NK-92 treated with Interleukin-12 subunit alpha and Interleukin-12 subunit beta, amount 100 ng/mL, for 24 hours (cell line): ENCODE results near the gene ZNF160.
"Not testable (repeated sequence)": the region's sequence is repeated elsewhere in the genome, so short reads cannot be mapped to it uniquely, and the experiment has no call there.

ENCODE experiments used
- DNase-seq: peaks from one replicate; lab custom pipeline; 2025; lab: John Stamatoyannopoulos, UW

Gene ZNF160

DNA sequence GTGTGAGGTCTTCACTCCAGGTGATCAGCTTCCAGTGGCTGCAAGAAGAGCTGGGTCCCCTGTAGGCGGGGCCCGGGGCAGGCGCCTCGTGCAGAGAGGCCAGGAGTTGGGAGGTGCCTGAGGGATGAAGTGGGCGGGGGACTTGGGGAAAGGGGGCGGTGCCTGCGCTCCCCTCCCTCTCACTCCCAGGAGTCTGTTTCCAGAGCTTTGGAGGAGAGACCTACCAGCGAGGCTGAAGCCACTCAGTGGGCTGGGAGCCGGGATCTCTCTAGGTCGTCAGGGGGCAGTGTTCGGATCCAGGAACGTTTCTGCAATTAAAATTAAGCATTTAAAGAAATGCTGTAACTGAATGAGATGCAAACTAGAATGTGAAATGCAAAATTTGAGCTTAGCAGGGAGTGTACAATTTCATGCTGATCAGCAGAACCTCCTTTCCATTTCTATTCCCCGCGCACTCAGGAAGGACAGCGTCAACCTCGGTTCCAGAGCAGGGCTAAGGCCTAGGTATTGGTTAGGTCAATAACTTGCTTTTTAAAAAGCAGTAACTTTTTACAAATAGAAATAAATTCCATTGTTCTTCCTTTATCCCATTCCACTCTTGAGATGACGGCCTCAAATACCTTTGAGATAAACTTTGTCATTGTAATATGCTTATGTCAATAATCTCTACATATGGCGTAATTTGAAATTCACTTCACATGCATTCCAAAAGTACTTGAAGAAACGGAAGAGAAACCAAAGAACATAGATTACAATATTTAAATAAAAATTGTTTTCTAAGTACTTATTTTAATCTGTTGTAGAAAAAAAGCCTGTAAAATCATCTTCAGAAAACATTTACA, 11.6 kb downstream of the ZNF160 start:
- no peak for DNase-seq

DNA sequence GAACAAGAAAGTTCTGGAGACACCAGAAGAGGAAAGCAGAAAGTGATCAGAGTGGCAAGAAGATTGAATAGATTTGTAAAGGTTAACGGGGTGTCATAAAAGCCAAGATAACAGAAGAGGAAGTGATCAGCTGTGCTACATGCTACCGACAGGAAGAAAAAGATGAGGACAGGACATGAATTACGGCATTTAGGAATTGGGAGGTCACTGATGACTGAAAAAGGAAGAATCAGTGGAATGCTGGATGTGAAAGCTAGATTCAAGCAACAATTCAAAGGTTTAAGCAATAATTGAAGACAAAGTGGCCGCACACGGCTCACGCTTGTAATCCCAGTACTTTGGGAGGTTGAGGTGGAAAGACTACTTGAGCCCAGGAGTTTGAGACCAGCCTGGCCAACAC, 15.1 kb downstream of the ZNF160 start:
- DNase-seq: no peak

DNA sequence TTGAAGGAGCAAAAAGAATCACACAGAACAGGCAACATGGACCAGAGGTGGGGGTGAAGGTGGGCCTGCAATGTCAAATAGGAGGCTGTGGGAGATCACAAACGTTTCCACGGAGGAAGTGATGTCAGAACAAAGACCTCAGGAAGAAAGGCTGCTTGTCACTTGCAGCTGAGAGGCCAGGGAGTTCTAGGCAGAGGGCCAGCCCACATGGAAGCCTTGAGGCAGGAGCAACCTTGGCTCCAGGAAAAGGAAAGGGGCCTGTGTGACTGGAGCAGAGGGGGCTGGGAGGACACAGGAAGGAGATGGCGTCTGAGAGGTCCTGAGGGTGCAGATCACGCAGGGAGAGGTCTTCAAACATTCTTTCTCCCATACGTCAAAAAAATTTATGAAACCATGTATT, 16.3 kb downstream of the ZNF160 start:
- no peak for DNase-seq

DNA sequence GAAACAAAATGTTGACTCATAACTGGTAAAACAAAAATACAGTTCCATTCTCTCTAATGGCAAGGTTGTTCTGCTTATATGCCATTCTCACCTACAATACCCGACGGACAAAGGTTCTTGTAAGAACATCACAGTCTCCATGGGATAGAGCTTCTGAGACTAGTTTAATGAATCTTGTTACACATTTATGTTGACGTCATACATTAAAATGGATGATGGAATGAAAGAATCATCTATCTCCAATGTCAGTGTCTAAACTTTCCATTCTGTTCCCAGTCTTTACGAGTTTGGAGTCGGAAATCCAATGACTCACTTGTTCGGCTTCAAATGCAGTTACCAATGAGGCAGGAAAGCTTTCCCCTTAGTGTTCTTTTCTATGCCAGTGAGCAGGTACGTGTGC, 17.7 kb downstream of the ZNF160 start:
- no peak for DNase-seq

DNA sequence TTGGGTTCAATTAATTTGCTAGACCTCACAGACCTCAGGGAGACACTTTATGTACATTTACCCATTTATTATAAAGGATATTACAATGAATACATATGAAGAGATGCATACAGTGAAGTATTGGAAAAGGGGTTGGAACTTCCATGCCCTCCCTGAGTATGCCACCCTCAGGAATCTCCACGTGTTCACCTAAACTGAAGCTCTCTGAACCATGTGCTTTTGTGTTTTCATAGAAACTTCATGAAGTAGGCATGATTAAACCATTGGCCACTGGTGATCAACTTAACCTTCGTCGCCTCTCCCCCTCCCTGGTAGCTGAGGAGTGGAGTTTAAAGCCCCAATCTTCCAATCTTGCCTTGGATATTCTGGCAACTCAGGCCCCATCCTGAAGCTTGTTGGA, 20.3 kb downstream of the ZNF160 start:
- DNase-seq: no peak

DNA sequence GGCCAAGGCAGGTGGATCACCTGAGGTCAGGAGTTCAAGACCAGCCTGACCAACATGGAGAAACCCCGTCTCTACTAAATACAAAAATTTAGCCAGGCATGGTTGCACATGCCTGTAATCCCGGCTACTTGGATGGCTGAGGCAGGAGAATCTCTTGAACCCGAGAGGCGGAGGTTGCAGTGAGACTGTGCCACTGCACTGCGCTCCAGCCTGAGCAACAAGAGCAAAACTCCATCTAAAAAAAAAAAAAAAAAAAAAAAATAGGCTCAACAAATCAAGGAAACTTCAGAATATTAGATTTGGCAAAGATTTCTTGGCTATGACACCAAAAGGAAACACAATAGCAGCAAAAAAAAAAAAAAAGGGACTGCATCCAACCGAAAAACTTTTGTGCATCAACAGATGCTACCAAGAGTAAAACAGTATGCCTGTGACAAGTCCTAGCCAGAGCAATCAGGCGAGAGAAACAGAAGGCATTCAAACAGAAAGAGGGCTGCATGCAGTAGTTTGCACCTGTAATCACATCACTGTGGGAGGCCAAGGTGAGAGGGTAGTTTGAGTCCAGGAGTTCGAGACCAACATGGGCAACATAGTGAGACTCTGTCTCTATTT, 23.8 kb downstream of the ZNF160 start:
- no peak for DNase-seq

DNA sequence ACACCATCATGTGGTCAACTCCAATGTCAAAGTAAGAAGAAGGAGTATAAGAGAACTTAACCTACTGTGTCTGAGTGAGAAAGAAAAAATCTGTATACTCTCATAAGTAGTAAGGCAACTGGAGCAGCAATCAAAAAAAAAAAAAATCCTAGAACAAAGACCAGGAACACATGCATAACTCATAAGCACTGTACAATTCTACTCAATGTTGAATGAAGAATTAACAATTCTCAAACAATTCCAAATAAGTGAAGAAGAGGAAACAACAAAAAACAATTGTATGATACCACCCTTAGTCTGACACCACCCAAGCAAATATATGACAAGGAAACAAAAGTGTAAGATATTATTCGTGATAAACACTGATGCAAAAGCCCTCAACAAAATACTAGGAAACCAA, 24.6 kb downstream of the ZNF160 start:
- DNase-seq: no peak

DNA sequence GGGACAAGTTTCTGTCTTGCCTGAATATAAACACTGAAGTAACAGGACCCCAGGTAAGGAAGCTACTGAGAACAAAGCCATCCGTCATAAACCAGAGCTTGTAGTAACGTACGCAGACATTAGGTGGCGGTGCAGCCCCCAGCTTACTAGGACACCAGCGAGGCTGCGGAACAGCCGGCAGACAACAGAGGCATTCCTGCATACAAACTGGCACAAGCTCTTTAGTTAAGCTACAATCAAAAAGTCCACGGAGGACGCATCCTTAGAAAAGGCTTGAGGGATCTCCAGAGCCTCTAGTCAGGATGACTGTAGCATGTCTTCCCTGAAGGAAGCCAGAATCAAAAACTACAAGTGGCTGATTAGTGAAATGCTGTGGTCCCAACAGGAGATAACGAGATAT, 26.2 kb downstream of the ZNF160 start:
- DNase-seq: no peak

DNA sequence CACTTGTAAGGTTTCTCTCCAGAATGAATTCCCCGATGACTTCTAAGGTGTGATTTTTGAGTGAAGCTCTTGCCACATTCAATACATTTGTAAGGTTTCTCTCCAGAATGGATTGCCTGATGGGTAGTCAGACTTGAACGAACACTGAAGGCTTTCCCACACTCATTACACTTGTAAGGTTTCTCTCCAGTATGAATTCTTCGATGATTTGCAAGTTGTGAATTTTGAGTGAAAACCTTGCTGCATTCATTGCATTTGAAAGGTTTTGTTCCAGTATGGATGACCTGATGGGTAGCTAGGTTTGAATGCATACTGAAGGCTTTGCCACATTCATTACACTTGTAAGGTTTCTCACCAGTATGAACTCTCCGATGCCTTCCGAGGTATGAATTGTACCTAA, 34.4 kb downstream of the ZNF160 start:
- no peak for DNase-seq

DNA sequence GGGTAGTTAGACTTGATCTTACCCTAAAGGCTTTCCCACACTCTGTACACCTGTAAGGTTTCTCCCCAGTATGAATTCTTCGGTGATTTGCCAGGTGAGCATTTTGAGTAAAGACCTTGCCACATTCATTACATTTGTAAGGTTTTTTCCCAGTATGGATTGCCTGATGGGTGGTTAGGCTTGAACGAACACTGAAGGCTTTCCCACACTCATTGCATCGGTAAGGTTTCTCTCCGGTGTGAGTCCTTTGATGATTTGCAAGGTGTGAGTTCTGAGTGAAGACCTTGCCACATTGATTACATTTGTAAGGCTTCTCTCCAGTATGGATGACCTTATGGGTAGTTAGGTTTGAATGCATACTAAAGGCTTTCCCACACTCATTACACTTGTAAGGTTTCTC, 35.0 kb downstream of the ZNF160 start:
- no peak for DNase-seq

DNA sequence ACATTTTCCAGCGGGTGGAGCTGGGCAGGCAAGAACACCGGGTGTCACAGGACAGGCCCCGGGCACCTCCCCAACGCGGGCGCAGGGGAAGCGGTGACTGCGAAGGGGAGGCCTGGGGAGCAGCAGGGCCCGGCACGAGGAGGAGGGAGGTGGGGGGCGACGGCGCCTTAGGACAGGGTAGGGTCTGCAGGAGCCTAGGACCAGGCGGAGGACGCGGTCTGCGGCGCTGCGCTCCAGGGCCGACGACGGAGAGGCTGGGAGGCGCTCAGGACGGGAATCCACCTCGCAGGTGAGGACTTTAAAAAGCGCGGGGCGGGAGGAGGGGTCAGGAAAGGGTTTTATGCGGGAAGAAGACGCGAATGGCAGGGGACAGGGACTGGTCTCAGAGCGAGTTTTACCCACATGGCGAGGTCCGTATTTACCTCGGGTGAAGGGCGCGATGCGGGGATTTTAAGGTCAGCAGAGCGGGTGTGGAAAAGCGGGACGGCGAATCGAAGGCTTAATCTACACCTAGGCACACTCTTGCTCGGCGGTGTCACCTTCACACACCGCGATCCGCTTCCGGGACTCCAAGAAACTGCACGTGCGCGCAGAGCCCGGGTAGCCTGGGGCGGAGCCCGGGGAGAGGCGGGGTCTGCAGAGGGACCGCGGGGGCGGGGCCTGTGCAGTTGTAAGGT, 45.2 kb downstream of the ZNF160 start:
- no peak for DNase-seq

DNA sequence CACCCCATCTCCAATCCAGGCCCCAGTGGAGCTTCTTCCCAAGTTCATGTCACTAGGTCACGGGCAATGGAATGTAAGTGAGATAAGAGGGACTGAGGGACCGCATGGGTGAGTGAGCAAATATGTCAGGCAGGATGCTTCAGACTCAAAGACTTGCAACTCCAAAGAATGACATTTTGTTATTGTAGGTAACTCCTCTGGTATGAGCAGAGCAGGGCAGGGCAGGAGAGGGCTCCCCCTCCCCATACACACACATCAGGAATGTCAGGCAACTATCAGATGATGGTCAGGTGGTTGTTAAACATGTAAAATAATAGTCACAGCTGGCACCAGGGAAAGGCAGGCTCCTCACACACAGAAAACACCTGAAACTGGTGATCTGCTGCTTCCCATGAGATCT, 48.1 kb downstream of the ZNF160 start:
- no peak for DNase-seq

DNA sequence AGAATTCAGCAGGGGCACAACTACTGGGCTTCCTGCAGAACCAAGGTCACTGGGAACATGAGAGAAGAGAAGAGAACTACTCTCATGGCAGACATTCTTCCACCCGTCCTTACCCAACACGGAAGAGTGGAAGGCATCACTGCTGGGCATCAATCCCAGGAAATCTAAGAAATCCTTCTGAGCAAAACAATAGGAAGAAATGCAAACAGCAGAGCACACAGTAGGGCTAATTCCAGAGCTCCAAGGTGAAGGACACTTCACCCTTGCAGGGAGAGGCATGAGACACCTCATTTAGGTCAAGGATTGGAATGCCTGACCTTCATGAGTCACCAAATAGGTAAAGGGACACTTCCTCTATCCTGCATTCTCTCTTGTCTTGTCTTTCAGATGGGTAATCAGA, 55.8 kb downstream of the ZNF160 start:
- no peak for DNase-seq

DNA sequence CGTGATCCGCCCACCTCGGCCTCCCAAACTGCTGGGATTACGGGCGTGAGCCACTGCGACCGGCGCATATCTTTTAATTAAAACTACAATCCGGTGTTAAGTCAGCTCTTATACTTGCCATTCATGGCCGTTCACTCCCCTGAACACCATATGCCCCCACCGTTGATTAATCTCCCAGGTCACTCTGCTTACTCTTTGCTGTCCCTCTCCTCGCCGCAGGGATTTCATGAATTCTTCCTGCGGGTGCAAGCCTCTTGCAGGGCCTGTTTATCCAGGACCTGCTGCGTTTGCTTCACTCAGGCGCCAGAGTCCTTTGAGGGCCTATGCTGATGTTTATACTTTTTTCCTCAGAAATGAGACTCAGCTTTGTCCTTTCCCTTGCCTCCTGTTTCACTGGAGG, 57.7 kb downstream of the ZNF160 start:
- no peak for DNase-seq

DNA sequence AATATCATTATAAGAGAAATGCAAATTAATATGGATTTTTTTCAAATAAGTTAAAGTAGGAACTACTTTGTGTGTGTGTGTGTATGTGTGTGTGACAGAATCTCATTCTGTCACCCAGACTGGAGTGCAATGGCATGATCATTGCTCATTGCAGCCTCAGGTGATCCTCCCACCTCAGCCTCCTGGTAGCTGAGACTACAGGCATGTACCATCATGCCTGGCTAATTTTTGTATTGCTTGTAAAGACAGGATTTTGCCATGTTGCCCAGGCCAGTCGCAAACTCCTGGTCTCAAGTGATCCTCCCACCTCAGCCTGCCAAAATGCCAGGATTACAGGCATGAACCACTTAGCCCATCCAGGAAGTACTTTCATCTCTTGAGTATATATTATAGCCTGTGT, 61.9 kb downstream of the ZNF160 start:
- no peak for DNase-seq

DNA sequence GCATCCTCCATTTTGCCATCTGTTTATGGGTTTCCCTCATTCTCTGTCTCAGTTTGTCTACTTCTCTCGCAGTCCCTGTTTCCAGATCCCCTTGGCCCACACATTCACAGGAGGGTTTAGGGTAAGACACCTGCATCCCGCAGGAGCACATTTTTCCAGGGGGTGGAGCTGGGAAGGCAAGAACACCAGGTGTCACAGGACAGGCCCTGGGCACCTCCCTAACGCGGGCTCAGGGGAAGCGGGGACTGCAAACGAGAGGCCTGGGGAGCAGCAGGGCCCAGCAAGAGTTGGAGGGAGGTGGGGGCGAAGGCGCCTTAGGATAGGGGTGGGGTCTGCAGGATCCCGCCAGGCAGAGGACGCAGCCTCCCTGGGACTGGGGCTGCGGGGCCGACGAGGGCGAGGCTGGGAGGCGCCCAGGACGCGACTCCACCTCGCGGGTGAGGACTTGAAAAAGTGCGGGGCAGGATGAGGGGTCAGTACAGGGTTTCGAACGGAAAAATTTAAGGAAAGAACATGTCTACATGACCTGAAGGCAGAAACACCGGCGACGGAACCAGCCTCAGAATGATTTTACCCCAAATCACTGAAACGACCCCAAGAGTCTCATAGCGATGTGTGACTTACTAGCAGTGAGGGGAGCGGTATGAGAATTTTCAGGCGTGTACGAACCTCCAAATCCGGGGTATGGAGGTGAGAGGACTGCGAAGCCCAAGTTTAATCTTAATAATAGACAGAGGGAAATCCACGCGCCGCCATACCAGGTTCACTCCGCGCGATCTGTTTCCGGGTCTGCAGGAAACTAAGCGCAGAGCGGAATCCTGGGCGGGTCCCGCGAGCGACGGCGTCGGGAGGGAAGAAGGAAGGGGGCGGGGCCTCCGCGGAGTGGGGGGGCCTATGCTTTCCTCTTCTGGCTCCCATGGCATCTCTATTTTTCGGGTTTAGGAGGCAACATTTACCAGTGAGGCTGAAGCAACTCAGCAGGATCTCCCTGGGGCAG, 65.8 kb downstream of the ZNF160 start:
- DNase-seq: no peak

DNA sequence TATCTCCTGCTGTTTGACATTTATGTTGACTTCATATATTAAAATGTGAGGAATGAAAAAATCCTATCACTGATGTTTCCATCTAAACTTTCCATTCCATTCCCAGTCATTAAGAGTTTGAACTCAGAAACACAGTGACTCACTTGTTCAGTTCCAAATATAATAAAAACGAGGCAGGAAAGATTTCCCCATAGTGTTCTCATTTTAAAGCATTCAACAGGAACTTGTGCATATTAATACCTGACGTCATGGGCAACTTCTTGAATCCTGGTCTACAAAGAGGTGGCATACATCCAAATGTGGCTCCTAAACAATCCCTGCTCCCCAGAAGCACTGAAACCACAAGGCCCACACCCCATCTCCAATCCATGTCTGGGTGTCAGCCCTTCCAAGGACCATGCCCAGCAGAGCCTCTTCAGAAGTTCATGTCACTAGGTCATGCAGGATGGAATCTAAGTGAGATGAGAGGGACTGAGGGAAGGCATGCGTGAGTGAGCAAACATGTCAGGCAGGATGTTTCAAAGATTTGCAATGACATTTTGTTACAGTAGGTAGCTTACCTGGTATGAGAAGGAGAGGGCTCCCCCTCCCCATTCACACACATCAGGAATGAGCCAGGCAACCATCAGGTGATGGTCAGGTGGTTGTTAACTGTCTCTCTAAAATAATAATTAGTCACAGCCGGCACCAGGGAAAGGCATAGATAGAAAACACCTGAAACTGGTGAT, 68.1 kb downstream of the ZNF160 start:
- no peak for DNase-seq

DNA sequence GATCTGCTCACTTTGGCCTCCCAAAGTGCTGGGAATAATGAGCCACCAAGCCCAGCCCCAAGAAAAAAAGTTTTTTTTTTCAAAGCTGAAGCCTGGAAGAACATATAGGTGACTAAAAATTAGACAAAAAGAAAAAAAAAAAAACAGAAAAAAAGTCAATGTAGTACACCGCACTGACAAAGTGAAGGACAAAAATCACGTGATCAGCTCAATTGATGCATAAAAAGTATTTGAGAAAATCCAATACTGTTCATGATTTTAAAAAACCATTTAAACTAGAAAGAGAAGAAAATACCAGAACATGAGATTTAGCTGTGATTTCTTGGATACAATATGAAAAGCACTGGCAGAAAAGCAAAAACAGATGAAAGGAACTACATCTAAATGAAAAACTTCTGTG, 69.2 kb downstream of the ZNF160 start:
- DNase-seq: no peak

DNA sequence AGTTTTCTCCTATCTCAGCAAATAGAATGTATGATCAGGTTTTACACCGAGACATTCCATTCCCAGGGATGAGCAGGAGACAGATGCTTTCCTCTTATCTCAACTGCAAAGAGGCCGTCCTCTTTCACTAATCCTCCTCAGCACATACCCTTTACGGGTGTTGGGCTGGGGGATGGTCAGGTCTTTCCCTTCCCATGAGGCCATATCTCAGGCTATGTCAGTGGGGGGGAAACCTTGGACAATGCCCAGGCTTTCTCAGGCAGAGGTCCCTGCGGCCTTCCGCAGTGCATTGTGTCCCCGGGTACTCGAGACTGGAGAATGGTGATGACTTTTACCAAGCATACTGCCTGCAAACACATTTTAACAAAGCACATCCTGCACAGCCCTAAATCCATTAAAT, 74.9 kb downstream of the ZNF160 start:
- DNase-seq: not testable (repeated sequence)

DNA sequence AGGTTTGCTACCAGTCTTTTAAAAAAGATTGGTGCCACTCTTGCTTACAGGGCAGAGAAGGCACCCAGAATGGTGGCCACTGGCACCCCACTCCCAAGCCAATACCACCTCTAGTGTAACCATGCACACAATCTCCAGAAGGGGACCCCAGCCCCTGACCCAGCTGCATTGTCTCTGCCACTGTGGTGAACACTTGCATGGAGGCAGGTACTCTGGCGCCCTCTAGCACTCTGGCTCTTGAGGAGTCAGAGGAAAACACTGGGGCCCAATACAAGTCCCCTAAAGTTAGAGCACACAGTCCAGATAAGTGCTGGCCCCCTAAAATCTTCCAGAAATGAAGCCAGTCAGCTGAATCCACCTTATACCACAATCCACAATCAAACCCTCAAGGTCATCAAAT, 83.5 kb downstream of the ZNF160 start:
- DNase-seq: no peak
